Endothelial cell of umbilical vein (primary cell): ENCODE results near the gene ZG16B. TPM values are rescaled to one million over a fixed set of nuclear protein-coding genes. Genes with fewer than 3 reads are reported as not detected.

Source experiments
- BruUV-seq: library from RNA; stranded (reverse); fragments of 400-500 nt; replicated peaks from 2 replicates; lab custom pipeline; 2021; lab: Mats Ljungman, UMichigan
- CTCF ChIA-PET: fragments of 300-600, 350-600 bp; sonication (Branson Sonifier 250); formaldehyde crosslinking; loops from one replicate; lab custom pipeline; 2021; ENCODE audit warnings: antibody characterized with exemption, inconsistent platforms; lab: Charles Lee
- POLR2A ChIA-PET: fragments of 300-600, 350-600 bp; sonication (Branson Sonifier 250); formaldehyde crosslinking; loops from one replicate; lab custom pipeline; 2021; ENCODE audit warnings: antibody characterized with exemption, inconsistent platforms; lab: Charles Lee
- DNase-seq: peaks from one replicate; pipeline ENCODE4 v3.0.0-alpha.2; 2011; ENCODE audit warnings: low read depth, low spot score
- FAIRE-seq: peaks from 2 replicates; lab custom pipeline; 2011; peaks lifted over from hg19 to GRCh38; lab: Jason Lieb, UNC
- H2AFZ ChIP-seq: 2 replicates; pipeline ENCODE4 v1.6.0; 2012; ENCODE audit warnings: low read depth, low read length, control low read depth, inconsistent platforms
- H3K27ac ChIP-seq: 2 replicates; pipeline ENCODE4 v1.5.1; 2011; ENCODE audit warnings: low read depth, mild to moderate bottlenecking, control low read depth, low read length, moderate library complexity; ENCODE audit not compliant: insufficient read depth
- H3K27me3 ChIP-seq, 2 experiments: 2 replicates each; pipeline versions ENCODE4 v1.6.0 to v1.6.1; 2011; ENCODE audit warnings: low read length in 2 of 2, mixed read lengths in 1 of 2; ENCODE audit not compliant: control insufficient read depth in 2 of 2, insufficient read depth in 2 of 2
- H3K36me3 ChIP-seq, 2 experiments: 2 replicates in 1 of 2; 3 replicates in 1 of 2; pipeline ENCODE4 v1.5.1; 2011; ENCODE audit warnings: low read length in 2 of 2, mild to moderate bottlenecking in 1 of 2, moderate library complexity in 1 of 2; ENCODE audit not compliant: control insufficient read depth in 2 of 2, insufficient read depth in 2 of 2; ENCODE audit errors: extremely low read depth in 1 of 2
- H3K4me1 ChIP-seq: 3 replicates; pipeline ENCODE4 v1.5.1; 2011; ENCODE audit warnings: mild to moderate bottlenecking, low read length; ENCODE audit not compliant: control insufficient read depth, insufficient read depth; ENCODE audit errors: extremely low read depth
- H3K4me2 ChIP-seq: 2 replicates; pipeline ENCODE4 v1.6.1; 2011; ENCODE audit warnings: low read length, control low read depth, mixed read lengths; ENCODE audit not compliant: insufficient read depth
- H3K4me3 ChIP-seq, 3 experiments: fragments of 200-600 bp in 1 of 3; sonication (generic), shearing (Covaris generic) in 1 of 3; replicated peaks in 1 of 3; 2 replicates each; pipeline ENCODE4 v1.5.1; 2011 to 2016; ENCODE audit warnings: control low read depth in 3 of 3, low read length in 3 of 3, mild to moderate bottlenecking in 2 of 3, inconsistent platforms in 1 of 3, low read depth in 1 of 3, moderate library complexity in 1 of 3; ENCODE audit not compliant: insufficient read depth in 1 of 3
- H3K79me2 ChIP-seq: 2 replicates; pipeline ENCODE4 v1.6.0; 2012; ENCODE audit warnings: low read length, inconsistent platforms; ENCODE audit not compliant: control insufficient read depth, insufficient read depth
- H3K9ac ChIP-seq: replicated peaks from 2 replicates; pipeline ENCODE3; 2011; ENCODE audit warnings: low read length, control low read depth; ENCODE audit not compliant: insufficient read depth; ENCODE audit errors: extremely low read depth
- H3K9me1 ChIP-seq: replicated peaks from 3 replicates; pipeline ENCODE4 v1.6.0; 2011; ENCODE audit warnings: mild to moderate bottlenecking, low read length; ENCODE audit not compliant: control insufficient read depth, insufficient read depth; ENCODE audit errors: extremely low read depth
- H3K9me3 ChIP-seq: replicated peaks from 2 replicates; pipeline ENCODE4 v1.5.1; 2012; ENCODE audit warnings: low read length, inconsistent platforms; ENCODE audit not compliant: control insufficient read depth, insufficient read depth
- H4K20me1 ChIP-seq: replicated peaks from 2 replicates; pipeline ENCODE3; 2011; ENCODE audit warnings: mild to moderate bottlenecking, low read length; ENCODE audit not compliant: control insufficient read depth, insufficient read depth; ENCODE audit errors: extremely low read depth
- CTCF ChIP-seq, 2 donors: IDR thresholded peaks; 1 replicate in 1 of 2; 2 replicates in 1 of 2; pipeline ENCODE4 v1.5.1; 2011; ENCODE audit warnings: low read length in 2 of 2, mild to moderate bottlenecking in 2 of 2, moderate library complexity in 2 of 2, control low read depth in 1 of 2, inconsistent platforms in 1 of 2, low read depth in 1 of 2; ENCODE audit not compliant: insufficient read depth in 1 of 2; ENCODE audit errors: extremely low read depth in 1 of 2
- EZH2 ChIP-seq: IDR thresholded peaks from 2 replicates; pipeline ENCODE4 v1.6.1; 2012; ENCODE audit warnings: borderline replicate concordance, low read depth, mild to moderate bottlenecking, moderate library complexity, low read length, inconsistent platforms; ENCODE audit not compliant: severe bottlenecking
- FOS ChIP-seq: IDR thresholded peaks from 2 replicates; pipeline ENCODE4 v1.6.1; 2011; ENCODE audit warnings: mild to moderate bottlenecking, low read length, moderate library complexity, borderline replicate concordance; ENCODE audit not compliant: insufficient read depth
- GATA2 ChIP-seq: IDR thresholded peaks from 2 replicates; pipeline ENCODE4 v1.7.0; 2011; ENCODE audit warnings: low read depth, mild to moderate bottlenecking, moderate library complexity, mixed read lengths, low read length; ENCODE audit not compliant: insufficient read length, insufficient read depth
- JUN ChIP-seq: IDR thresholded peaks from 2 replicates; pipeline ENCODE4 v1.6.1; 2011; ENCODE audit warnings: borderline replicate concordance, low read depth; ENCODE audit not compliant: insufficient read length, insufficient read depth
- MAX ChIP-seq: IDR thresholded peaks from 2 replicates; pipeline ENCODE4 v1.6.1; 2011; ENCODE audit not compliant: insufficient read depth, insufficient read length
- MYC ChIP-seq: IDR thresholded peaks from one replicate; pipeline ENCODE4 v1.6.1; 2011; ENCODE audit warnings: mild to moderate bottlenecking, low read depth, low read length
- POLR2A ChIP-seq: IDR thresholded peaks from 2 replicates; pipeline ENCODE4 v1.6.1; 2012; ENCODE audit warnings: low read depth, mild to moderate bottlenecking, control low read depth, low read length
- POLR2AphosphoS5 ChIP-seq: IDR thresholded peaks from 2 replicates; pipeline ENCODE4 v1.6.1; 2012; ENCODE audit warnings: low read depth, mild to moderate bottlenecking, control low read depth, low read length, moderate library complexity; ENCODE audit not compliant: insufficient read depth
- dilution Hi-C: fragments of 300-500 bp; cut with MboI; formaldehyde crosslinking; loops from one replicate; pipeline ENCODE4 v1.15.0; 2019; ENCODE audit warnings: low sequenced_read_pairs; ENCODE audit not compliant: extremely low pct_ligation_motif_present
- intact Hi-C: fragments of 100-400 bp; cut with micrococcal nuclease; formaldehyde crosslinking; loops from one replicate; pipeline ENCODE4 v1.10.0; 2022
- polyA plus RNA-seq, 4 experiments: library from polyadenylated mRNA; depleted of rRNA in 3 of 4; stranded (reverse) in 3 of 4; unstranded in 1 of 4; fragments of >200 nt; gene quantifications; 2 replicates each; pipeline versions ENCODE4 v1.2.1 to v1.2.3, GENCODE V29; 2011 to 2012; ENCODE audit warnings: missing spikeins in 1 of 4
- total RNA-seq: library from RNA; stranded (reverse); gene quantifications from 2 replicates; pipeline ENCODE4 v1.2.3, GENCODE V29; 2021

The ZG16B gene
- total and polyA plus RNA-seq, 2 donors (not counting 3 experiments of a cell fraction or from before 2014, with no cell fraction given), result 0.22 TPM; not detected in 1

- H3K4me2 ChIP-seq, result no peak overlapping the region
- CTCF ChIA-PET, result no interaction called here
- POLR2A ChIA-PET, result no interaction called here
- DNase-seq, result no peak
- peaks cover 13% of the 10 kb centered on the region for H3K4me1 ChIP-seq
- no peaks in the 10 kb centered on the region for H3K79me2 ChIP-seq
- H3K27me3 ChIP-seq, result no peaks in the 10 kb centered on the region
- no peak overlapping the region for H3K9ac ChIP-seq
- TF ChIP-seq GATA2 (no peak), MAX (no peak), FOS (no peak), POLR2AphosphoS5 (no peak), CTCF (IDR thresholded peaks at IDR 0.05; ENCODE audit: extremely low read depth in 1 of 2, insufficient read depth in 1 of 2, low read depth in 1 of 2, low read length in 2 of 2) (no peak), JUN (no peak), POLR2A (no peak), MYC (no peak), EZH2 (no peak)
- H4K20me1 ChIP-seq, result no peaks in the 10 kb centered on the region
- H3K4me3 ChIP-seq, result no peak overlapping the region
- no peak overlapping the region for H2AFZ ChIP-seq
- no peak overlapping the region for H3K27ac ChIP-seq
- H3K36me3 ChIP-seq, result no peaks in the 10 kb centered on the region
- no peak for FAIRE-seq
- no TSS peak for BruUV-seq
- intact Hi-C loops (loop anchor here (10.0 kb wide), 1 partner anchor 56 kb away; the partner anchor contains the start of gene ELOB), dilution Hi-C loops (no loop called here)
- no peaks in the 10 kb centered on the region for H3K9me3 ChIP-seq
- no peaks in the 10 kb centered on the region for H3K9me1 ChIP-seq
These were observed 1.1 kb downstream of the ZG16B start for GRCh38 chr16:2831203-2831602.
